H1 (cell line): ENCODE data around the gene HMGCLL1. TPM values are rescaled to one million over a fixed set of nuclear protein-coding genes. Genes with fewer than 3 reads are reported as not detected.

Source experiments
- CTCF ChIA-PET: fragments of 300-600 bp; sonication (Branson Sonifier 250); formaldehyde crosslinking; loops from one replicate; lab custom pipeline; 2021; ENCODE audit not compliant: partially characterized antibody; lab: Charles Lee
- POLR2A ChIA-PET: fragments of 300-600 bp; sonication (Branson Sonifier 250); formaldehyde crosslinking; loops from one replicate; lab custom pipeline; 2021; ENCODE audit warnings: inconsistent platforms; ENCODE audit not compliant: partially characterized antibody; lab: Charles Lee
- DNase-seq, 2 experiments: peaks; one replicate each; pipeline versions ENCODE4 v3.0.0 to v3.0.0-alpha.2; 2010 to 2022; ENCODE audit warnings: low spot score in 2 of 2, low read depth in 1 of 2, mixed read lengths in 1 of 2
- FAIRE-seq: peaks from 2 replicates; lab custom pipeline; 2011; peaks lifted over from hg19 to GRCh38; lab: Jason Lieb, UNC
- H2AFZ ChIP-seq: 2 replicates; pipeline ENCODE4 v1.8.1; 2012; ENCODE audit warnings: low read length, inconsistent platforms
- H2AK5ac ChIP-seq: 2 replicates; pipeline ENCODE4 v1.6.1; 2013; ENCODE audit warnings: low read depth, low read length
- H2BK120ac ChIP-seq: replicated peaks from 2 replicates; pipeline ENCODE3; 2013; ENCODE audit warnings: low read depth, low read length, inconsistent platforms
- H2BK12ac ChIP-seq: 2 replicates; pipeline ENCODE4 v1.6.1; 2013; ENCODE audit warnings: low read depth, low read length
- H2BK15ac ChIP-seq: 2 replicates; pipeline ENCODE4 v1.6.1; 2013; ENCODE audit warnings: low read length
- H2BK20ac ChIP-seq: 2 replicates; pipeline ENCODE4 v1.6.1; 2013; ENCODE audit warnings: low read length
- H2BK5ac ChIP-seq: 2 replicates; pipeline ENCODE4 v1.6.1; 2013; ENCODE audit warnings: low read depth, low read length
- H3K14ac ChIP-seq: 2 replicates; pipeline ENCODE4 v1.6.1; 2013; ENCODE audit warnings: inconsistent platforms; ENCODE audit not compliant: insufficient read length
- H3K18ac ChIP-seq: 2 replicates; pipeline ENCODE4 v1.6.1; 2013; ENCODE audit warnings: low read length; ENCODE audit errors: extremely low read depth
- H3K23ac ChIP-seq: 2 replicates; pipeline ENCODE4 v1.6.1; 2013; ENCODE audit warnings: inconsistent platforms; ENCODE audit not compliant: insufficient read length
- H3K23me2 ChIP-seq: 2 replicates; pipeline ENCODE4 v1.6.1; 2013; ENCODE audit warnings: low read depth, low read length
- H3K27ac ChIP-seq: 2 replicates; pipeline ENCODE4 v1.6.1; 2011; ENCODE audit warnings: low read depth, low read length, inconsistent platforms
- H3K27me3 ChIP-seq, 4 experiments: replicated peaks in 1 of 4; 1 replicate in 1 of 4; 2 replicates in 3 of 4; pipeline versions ENCODE4 v1.6.1 to v1.8.1; 2011 to 2013; ENCODE audit warnings: low read length in 3 of 4, mild to moderate bottlenecking in 3 of 4, inconsistent platforms in 2 of 4, mixed read lengths in 2 of 4, moderate library complexity in 1 of 4; ENCODE audit not compliant: control insufficient read depth in 3 of 4, insufficient read depth in 3 of 4; ENCODE audit errors: extremely low read depth in 1 of 4
- H3K36me3 ChIP-seq, 4 experiments: 2 replicates each; pipeline versions ENCODE4 v1.6.1 to v1.8.1; 2011 to 2013; ENCODE audit warnings: mild to moderate bottlenecking in 4 of 4, low read length in 3 of 4, moderate library complexity in 2 of 4, control low read depth in 1 of 4, inconsistent platforms in 1 of 4; ENCODE audit not compliant: insufficient read depth in 4 of 4, control insufficient read depth in 2 of 4
- H3K4ac ChIP-seq: replicated peaks from 2 replicates; pipeline ENCODE3; 2013; ENCODE audit warnings: low read length, low read depth, mixed read lengths, inconsistent platforms; ENCODE audit not compliant: insufficient read length
- H3K4me1 ChIP-seq, 4 experiments: replicated peaks in 1 of 4; 1 replicate in 1 of 4; 2 replicates in 3 of 4; pipeline versions ENCODE4 v1.6.1 to v1.8.1; 2011 to 2013; ENCODE audit warnings: low read length in 3 of 4, inconsistent platforms in 2 of 4, mixed read lengths in 1 of 4; ENCODE audit not compliant: insufficient read depth in 4 of 4, control insufficient read depth in 3 of 4
- H3K4me2 ChIP-seq, 2 experiments: 2 replicates each; pipeline versions ENCODE4 v1.6.1 to v1.8.1; 2011 to 2013; ENCODE audit warnings: low read depth in 2 of 2, low read length in 2 of 2, control low read depth in 1 of 2, inconsistent platforms in 1 of 2, mild to moderate bottlenecking in 1 of 2; ENCODE audit not compliant: insufficient read depth in 1 of 2
- H3K4me3 ChIP-seq, 4 experiments: fragments of 200-600, 300-600 bp in 1 of 4; sonication (generic), shearing (Covaris generic), sonication (Bioruptor Twin) in 1 of 4; 2 replicates each; pipeline versions ENCODE4 v1.5.1 to v1.8.1; 2011 to 2016; ENCODE audit warnings: low read length in 4 of 4, low read depth in 3 of 4, control low read depth in 2 of 4, inconsistent platforms in 2 of 4, mild to moderate bottlenecking in 2 of 4, mixed read lengths in 1 of 4, moderate library complexity in 1 of 4; ENCODE audit not compliant: insufficient read depth in 2 of 4; ENCODE audit errors: extremely low read depth in 1 of 4
- H3K56ac ChIP-seq: replicated peaks from 2 replicates; pipeline ENCODE3; 2013; ENCODE audit warnings: low read depth, mild to moderate bottlenecking, mixed read lengths, low read length, inconsistent platforms; ENCODE audit not compliant: insufficient read length
- H3K79me1 ChIP-seq: 2 replicates; pipeline ENCODE4 v1.6.1; 2013; ENCODE audit warnings: low read depth, low read length, control low read depth
- H3K79me2 ChIP-seq, 2 experiments: 2 replicates each; pipeline versions ENCODE4 v1.6.1 to v1.8.1; 2012 to 2013; ENCODE audit warnings: low read length in 2 of 2, mild to moderate bottlenecking in 2 of 2, inconsistent platforms in 1 of 2; ENCODE audit not compliant: insufficient read depth in 2 of 2, control insufficient read depth in 1 of 2
- H3K9ac ChIP-seq, 4 experiments: replicated peaks in 1 of 4; 1 replicate in 1 of 4; 2 replicates in 3 of 4; pipeline versions ENCODE4 v1.6.1 to v1.8.1; 2011 to 2013; ENCODE audit warnings: low read depth in 3 of 4, low read length in 3 of 4, control low read depth in 2 of 4, mild to moderate bottlenecking in 2 of 4, moderate library complexity in 2 of 4, inconsistent platforms in 1 of 4; ENCODE audit errors: extremely low read depth in 1 of 4
- H3K9me3 ChIP-seq, 2 experiments: 2 replicates each; pipeline versions ENCODE4 v1.6.1 to v1.8.1; 2012 to 2013; ENCODE audit warnings: mild to moderate bottlenecking in 2 of 2, moderate library complexity in 2 of 2, control low read depth in 1 of 2, inconsistent platforms in 1 of 2, low read depth in 1 of 2, low read length in 1 of 2, mixed read lengths in 1 of 2; ENCODE audit not compliant: insufficient read depth in 2 of 2
- H4K20me1 ChIP-seq, 2 experiments: replicated peaks in 1 of 2; 2 replicates each; pipeline versions ENCODE3 to v1.8.1; 2011 to 2013; ENCODE audit warnings: inconsistent platforms in 2 of 2, low read length in 2 of 2, mild to moderate bottlenecking in 1 of 2; ENCODE audit not compliant: insufficient read depth in 2 of 2, control insufficient read depth in 1 of 2
- H4K5ac ChIP-seq: 2 replicates; pipeline ENCODE4 v1.6.1; 2013; ENCODE audit warnings: low read length, low read depth, mixed read lengths, inconsistent platforms; ENCODE audit not compliant: insufficient read length
- H4K8ac ChIP-seq: 2 replicates; pipeline ENCODE4 v1.8.0; 2013; ENCODE audit warnings: mild to moderate bottlenecking, moderate library complexity, low read length, inconsistent platforms; ENCODE audit not compliant: insufficient read depth; ENCODE audit errors: extremely low read depth
- H4K91ac ChIP-seq: replicated peaks from 2 replicates; pipeline ENCODE3; 2013; ENCODE audit warnings: low read length, mixed read lengths, inconsistent platforms; ENCODE audit not compliant: insufficient read length
- ATF2 ChIP-seq: IDR thresholded peaks from 2 replicates; pipeline ENCODE4 v1.6.1; 2012; ENCODE audit warnings: low read length, inconsistent platforms
- CREB1 ChIP-seq: IDR thresholded peaks from 2 replicates; pipeline ENCODE4 v1.6.1; 2012; ENCODE audit warnings: inconsistent platforms
- HDAC2 ChIP-seq, 2 experiments: fragments of 300-600 bp in 1 of 2; sonication (generic) in 1 of 2; IDR thresholded peaks; 2 replicates each; pipeline ENCODE4 v1.6.1; 2011 to 2012; ENCODE audit warnings: low read depth in 2 of 2, low read length in 2 of 2, mild to moderate bottlenecking in 2 of 2, moderate library complexity in 2 of 2, borderline replicate concordance in 1 of 2, inconsistent platforms in 1 of 2
- NANOG ChIP-seq: IDR thresholded peaks from 2 replicates; pipeline ENCODE4 v1.6.1; 2011; ENCODE audit warnings: low read length, low read depth, mild to moderate bottlenecking, inconsistent platforms; ENCODE audit not compliant: insufficient read depth, poor library complexity, severe bottlenecking
- RBBP5 ChIP-seq: IDR thresholded peaks from 2 replicates; pipeline ENCODE4 v1.7.1; 2012; ENCODE audit warnings: low read depth, mild to moderate bottlenecking, inconsistent platforms, low read length, moderate library complexity, borderline replicate concordance
- RNF2 ChIP-seq: fragments of 200-900, 300-1000 bp; sonication (generic); IDR thresholded peaks from 2 replicates; pipeline ENCODE4 v1.7.1; 2016; ENCODE audit warnings: borderline replicate concordance, low read depth, mild to moderate bottlenecking, antibody characterized with exemption, low read length; ENCODE audit not compliant: poor library complexity, severe bottlenecking; ENCODE audit errors: missing control alignments
- SIX5 ChIP-seq: IDR thresholded peaks from 2 replicates; pipeline ENCODE4 v1.6.1; 2011; ENCODE audit warnings: mild to moderate bottlenecking, low read depth, low read length
- SP1 ChIP-seq: IDR thresholded peaks from 2 replicates; pipeline ENCODE4 v1.6.1; 2011; ENCODE audit warnings: low read depth, low read length
- TAF7 ChIP-seq: optimal IDR thresholded peaks from 2 replicates; pipeline ENCODE3; 2011; ENCODE audit warnings: low read depth, mild to moderate bottlenecking, inconsistent platforms, low read length, moderate library complexity, borderline replicate concordance
- ZNF274 ChIP-seq: IDR thresholded peaks from 2 replicates; pipeline ENCODE4 v1.7.0; 2012; ENCODE audit warnings: low read length, borderline replicate concordance; ENCODE audit errors: extremely low read depth
- WGBS, 2 experiments: shearing (Covaris generic) in 1 of 2; methylation state at CpG; one replicate each; pipeline versions ENCODE4 v1.1.6 to v1.1.7; 2013 to 2015; ENCODE audit warnings: low lambda C conversion rate in 2 of 2, mixed read lengths in 2 of 2, inconsistent platforms in 1 of 2, low coverage in 1 of 2, missing lambda C conversion rate in 1 of 2; ENCODE audit not compliant: insufficient replicate concordance in 2 of 2, insufficient coverage in 1 of 2, insufficient read length in 1 of 2; ENCODE audit errors: extremely low coverage in 1 of 2, missing lambda C conversion rate in 1 of 2; 5-methylcytosine and 5-hydroxymethylcytosine counted together
- polyA plus RNA-seq, 7 experiments: library from polyadenylated mRNA; depleted of rRNA in 3 of 7; stranded (reverse) in 5 of 7; unstranded in 2 of 7; fragments of >200 nt in 5 of 7; fragments of 200-250 nt in 2 of 7; gene quantifications; 1 replicate in 5 of 7; 2 replicates in 1 of 7; 4 replicates in 1 of 7; pipeline versions ENCODE4 v1.2.1 to v1.2.3, GENCODE V29; 2011 to 2013; ENCODE audit warnings: missing spikeins in 2 of 7, mixed read lengths in 2 of 7
- total RNA-seq: library from RNA; stranded (reverse); fragmentation: NEBNext Ultra II Directional; extraction: Animal tissue kit (Norgen Biotek cat#: 25700); gene quantifications from 2 replicates; pipeline ENCODE4 v1.2.1, GENCODE V29; 2021

The HMGCLL1 gene
- total and polyA plus RNA-seq, 2 of the 8 experiments (the other 6 are each of a cell fraction or from before 2014, with no cell fraction given), result 0.06 to 0.41 TPM

GRCh38 chr6:55399351-55399750, 179.6 kb downstream of the HMGCLL1 start:
- Histone ChIP-seq H3K14ac (no peak overlapping the region), H3K23ac (no peak overlapping the region), H2AK5ac (no peak overlapping the region), H3K56ac (no peak overlapping the region), H2BK120ac (no peak overlapping the region), H2BK12ac (no peak overlapping the region), H4K8ac (no peak overlapping the region), H3K18ac (no peak overlapping the region), H2BK20ac (no peak overlapping the region), H3K4me2 (no peak overlapping the region), H3K27ac (no peak overlapping the region), H3K9me3 (no peaks in the 10 kb centered on the region), H2BK15ac (no peak overlapping the region), H4K5ac (no peak overlapping the region), H3K27me3 (no peaks in the 10 kb centered on the region), H3K23me2 (no peaks in the 10 kb centered on the region), H3K4me3 (no peak overlapping the region), H3K9ac (no peak overlapping the region), H3K79me2 (no peaks in the 10 kb centered on the region), H3K79me1 (no peaks in the 10 kb centered on the region), H2AFZ (no peak overlapping the region), H3K4ac (no peak overlapping the region), H3K4me1 (no peaks in the 10 kb centered on the region), H3K36me3 (no peaks in the 10 kb centered on the region), H4K91ac (no peak overlapping the region), H4K20me1 (no peaks in the 10 kb centered on the region), H2BK5ac (no peak overlapping the region)
- ChIA-PET POLR2A (no interaction called here), CTCF (interaction anchor here (0.6 to 1.1 kb wide), 2 partner anchors 9 to 46 kb away, joined by 3 to 4 read pairs; no protein-coding TSS in a partner anchor)
- 83% methylated on average over 1 of the region's 1 CpG; no CpG with 5 or more reads in 1 of the 2 experiments for WGBS, 2 experiments
- no peak for DNase-seq
- FAIRE-seq, result no peak
- TF ChIP-seq SIX5, result no peak
- no peak for TF ChIP-seq TAF7
- TF ChIP-seq NANOG, result no peak
- TF ChIP-seq RNF2, result no peak
- TF ChIP-seq ZNF274, result no peak
- TF ChIP-seq RBBP5, result no peak
- TF ChIP-seq ATF2, result no peak
- no peak for TF ChIP-seq HDAC2 (IDR thresholded peaks at IDR 0.05; ENCODE audit: borderline replicate concordance in 1 of 2, low read depth in 2 of 2, low read length in 2 of 2)
- no peak for TF ChIP-seq SP1
- no peak for TF ChIP-seq CREB1
